DND-41 (cell line): ENCODE data around the gene NF2.

ENCODE experiments used
- ATAC-seq: fragments of 200-7000 bp; cut with Tn5 transposase; 3 replicates; pipeline ENCODE4 v1.9.1; 2021; ENCODE audit warnings: low read depth; ENCODE audit not compliant: insufficient read depth
- DNase-seq: peaks from one replicate; pipeline ENCODE4 v3.0.0-alpha.2; 2020
- H2AFZ ChIP-seq: 2 replicates; pipeline ENCODE4 v1.6.0; 2012; ENCODE audit warnings: low read depth, low read length
- H3K27ac ChIP-seq: 2 replicates; pipeline ENCODE4 v1.5.1; 2012; ENCODE audit warnings: low read length, inconsistent platforms
- H3K27me3 ChIP-seq: fragments of 200-600 bp; sonication (generic); 2 replicates; pipeline ENCODE4 v1.6.0; 2012; ENCODE audit warnings: low read length, mild to moderate bottlenecking, inconsistent platforms; ENCODE audit not compliant: insufficient read depth, poor library complexity
- H3K36me3 ChIP-seq: 2 replicates; pipeline ENCODE4 v1.5.1; 2012; ENCODE audit warnings: low read length, inconsistent platforms; ENCODE audit not compliant: insufficient read depth
- H3K4me1 ChIP-seq: 2 replicates; pipeline ENCODE4 v1.5.1; 2012; ENCODE audit warnings: mild to moderate bottlenecking, low read length; ENCODE audit not compliant: insufficient read depth
- H3K4me2 ChIP-seq: 2 replicates; pipeline ENCODE4 v1.6.0; 2012; ENCODE audit warnings: mild to moderate bottlenecking, moderate library complexity, low read length, inconsistent platforms; ENCODE audit not compliant: insufficient read depth
- H3K4me3 ChIP-seq, 2 experiments: fragments of 200-600 bp in 1 of 2; shearing (Covaris generic) in 1 of 2; 2 replicates each; pipeline ENCODE4 v1.5.1; 2012 to 2016; ENCODE audit warnings: inconsistent platforms in 2 of 2, low read length in 2 of 2, mild to moderate bottlenecking in 2 of 2, low read depth in 1 of 2, moderate library complexity in 1 of 2
- H3K79me2 ChIP-seq: 2 replicates; pipeline ENCODE4 v1.6.0; 2012; ENCODE audit warnings: low read length, inconsistent platforms; ENCODE audit not compliant: insufficient read depth
- H3K9ac ChIP-seq: 2 replicates; pipeline ENCODE4 v1.6.0; 2012; ENCODE audit warnings: low read depth, mild to moderate bottlenecking, inconsistent platforms, low read length, moderate library complexity
- H3K9me3 ChIP-seq: 2 replicates; pipeline ENCODE4 v1.5.1; 2012; ENCODE audit warnings: low read length, moderate library complexity, mild to moderate bottlenecking, inconsistent platforms; ENCODE audit not compliant: insufficient read depth, severe bottlenecking
- H4K20me1 ChIP-seq: 2 replicates; pipeline ENCODE4 v1.6.0; 2012; ENCODE audit warnings: low read length; ENCODE audit not compliant: insufficient read depth
- CTCF ChIP-seq: IDR thresholded peaks from 2 replicates; pipeline ENCODE4 v1.5.1; 2012; ENCODE audit warnings: borderline replicate concordance, low read length, moderate library complexity, mild to moderate bottlenecking; ENCODE audit not compliant: poor library complexity, severe bottlenecking; ENCODE audit errors: extremely low read depth
- EZH2 ChIP-seq: IDR thresholded peaks from 3 replicates; pipeline ENCODE4 v1.6.1; 2012; ENCODE audit warnings: borderline replicate concordance, low read depth, mild to moderate bottlenecking, moderate library complexity, low read length, inconsistent platforms; ENCODE audit not compliant: severe bottlenecking

The NF2 gene

GRCh38 chr22:29632672-29633071 is 29.2 kb downstream of the NF2 start:
- Histone ChIP-seq H2AFZ (no peak overlapping the region), H3K4me3 (no peak overlapping the region), H3K9ac (no peak overlapping the region), H4K20me1 (peaks cover 39% of the 10 kb centered on the region; the same call in 1 of the 2 replicates), H3K9me3 (no peaks in the 10 kb centered on the region), H3K4me1 (peaks cover 32% of the 10 kb centered on the region), H3K27me3 (no peaks in the 10 kb centered on the region), H3K79me2 (peaks cover 91% of the 10 kb centered on the region), H3K36me3 (peaks cover 14% of the 10 kb centered on the region), H3K27ac (0 out of 2 replicates have a peak overlapping the region, but pooled peaks have one; percentile 26), H3K4me2 (no peak overlapping the region)
- ATAC-seq, result no peak
- TF ChIP-seq EZH2 (no peak), CTCF (no peak)
- no peak for DNase-seq

- Histone ChIP-seq H3K4me3 (no peak overlapping the region), H3K4me2 (no peak overlapping the region), H3K27me3 (no peaks in the 10 kb centered on the region), H3K4me1 (peaks cover 21% of the 10 kb centered on the region), H2AFZ (no peak overlapping the region), H3K9ac (no peak overlapping the region), H4K20me1 (peaks cover 36% of the 10 kb centered on the region; the same call in 1 of the 2 replicates), H3K36me3 (peaks cover 20% of the 10 kb centered on the region), H3K27ac (peak overlapping the region; percentile 31; the same call in 1 of the 2 replicates), H3K9me3 (no peaks in the 10 kb centered on the region), H3K79me2 (peaks cover 85% of the 10 kb centered on the region)
- TF ChIP-seq EZH2 (no peak), CTCF (no peak)
- ATAC-seq (no peak), DNase-seq (no peak)
Measured at GRCh38 chr22:29633514-29634312, 30.3 kb downstream of the NF2 start.

- TF ChIP-seq CTCF (no peak), EZH2 (no peak)
- Histone ChIP-seq H3K79me2 (peaks cover 74% of the 10 kb centered on the region), H3K27ac (0 out of 2 replicates have a peak overlapping the region, but pooled peaks have one; percentile 7)
Measured at GRCh38 chr22:29634847-29635246, 31.4 kb downstream of the NF2 start.

More at GRCh38 chr22:29634847-29635246, 31.4 kb downstream of the NF2 start:
- H4K20me1 ChIP-seq, result peaks cover 36% of the 10 kb centered on the region; the same call in 1 of the 2 replicates
- H3K27me3 ChIP-seq, result no peaks in the 10 kb centered on the region
- H2AFZ ChIP-seq, result no peak overlapping the region
- no peaks in the 10 kb centered on the region for H3K9me3 ChIP-seq
- peaks cover 10% of the 10 kb centered on the region for H3K4me1 ChIP-seq
- no peak overlapping the region for H3K4me2 ChIP-seq
- H3K9ac ChIP-seq, result no peak overlapping the region
- ATAC-seq (no peak), DNase-seq (no peak)
- peaks cover 28% of the 10 kb centered on the region for H3K36me3 ChIP-seq
- H3K4me3 ChIP-seq, result no peak overlapping the region
